A549 (cell line): Measurements from ENCODE around the gene ADCY2. TPM values are rescaled to one million over a fixed set of nuclear protein-coding genes. Genes with fewer than 3 reads are reported as not detected.

Experiments
- ATAC-seq, 2 experiments: fragments of 200-7000 bp in 1 of 2; fragments of >200 bp in 1 of 2; cut with Nextera tagmentation in 1 of 2; cut with Tn5 transposase in 1 of 2; 3 replicates each; pipeline versions ENCODE4 v1.8.0 to v1.9.1; 2018 to 2020; ENCODE audit warnings: mild to moderate bottlenecking in 1 of 2, moderate library complexity in 1 of 2
- CTCF ChIA-PET: fragments of 300-600 bp; sonication (Branson Sonifier 250); formaldehyde crosslinking; extraction: SDS; loops from one replicate; lab custom pipeline; 2021; ENCODE audit warnings: antibody characterized with exemption, inconsistent platforms; lab: Yijun Ruan, JAX
- POLR2A ChIA-PET: fragments of 350-600 bp; formaldehyde crosslinking; extraction: SDS; loops from one replicate; lab custom pipeline; 2021; ENCODE audit warnings: antibody characterized with exemption, inconsistent platforms; lab: Yijun Ruan, JAX
- DNase-seq, 2 experiments: peaks; one replicate each; pipeline versions ENCODE4 v3.0.0 to v3.0.0-alpha.2; 2011 to 2016; ENCODE audit warnings: low read depth in 1 of 2, low spot score in 1 of 2
- FAIRE-seq: peaks from 2 replicates; lab custom pipeline; 2011; peaks lifted over from hg19 to GRCh38; lab: Jason Lieb, UNC
- H3K27ac ChIP-seq, 2 experiments: fragments of >200 bp; sonication (Bioruptor Twin); formaldehyde crosslinking; 3 replicates each; pipeline ENCODE4 v1.5.1; 2016 to 2017
- H3K4me1 ChIP-seq: fragments of >200 bp; sonication (Bioruptor Twin); formaldehyde crosslinking; 3 replicates; pipeline ENCODE4 v1.6.1; 2016
- H3K4me2 ChIP-seq: fragments of >200 bp; sonication (Bioruptor Twin); formaldehyde crosslinking; 3 replicates; pipeline ENCODE4 v1.6.1; 2016
- H3K4me3 ChIP-seq: fragments of >200 bp; sonication (Bioruptor Twin); formaldehyde crosslinking; 3 replicates; pipeline ENCODE4 v1.5.1; 2016
- H3K9me3 ChIP-seq: fragments of >200 bp; sonication (Bioruptor Twin); formaldehyde crosslinking; 3 replicates; pipeline ENCODE4 v1.6.1; 2016
- BHLHE40 ChIP-seq: IDR thresholded peaks from 2 replicates; pipeline ENCODE4 v1.6.1; 2012; ENCODE audit warnings: low read depth, low read length, inconsistent platforms
- CEBPB ChIP-seq, 2 experiments: fragments of >200 bp in 1 of 2; sonication (Bioruptor Twin) in 1 of 2; formaldehyde crosslinking in 1 of 2; IDR thresholded peaks; 2 replicates each; pipeline ENCODE4 v1.6.1; 2012 to 2016
- EHF ChIP-seq: fragments of 250-450 bp; sonication (Bioruptor Pico); IDR thresholded peaks from 2 replicates; pipeline ENCODE4 v1.5.0; 2020; ENCODE audit warnings: mild to moderate bottlenecking
- EP300 ChIP-seq, 2 experiments: fragments of >200 bp; sonication (Bioruptor Twin); formaldehyde crosslinking; IDR thresholded peaks; 2 replicates in 1 of 2; 3 replicates in 1 of 2; pipeline ENCODE4 v1.6.1; 2016 to 2017
- HOXB13 ChIP-seq: fragments of 250-450 bp; sonication (Bioruptor Pico); IDR thresholded peaks from 2 replicates; pipeline ENCODE4 v1.5.0; 2020; ENCODE audit warnings: low read depth, mild to moderate bottlenecking, moderate library complexity
- JUN ChIP-seq, 2 experiments: fragments of >200 bp; sonication (Bioruptor Twin); formaldehyde crosslinking; IDR thresholded peaks; 2 replicates in 1 of 2; 3 replicates in 1 of 2; pipeline ENCODE4 v1.6.1; 2016 to 2017
- KDM1A ChIP-seq: fragments of 200-600 bp; sonication (generic); IDR thresholded peaks from 2 replicates; pipeline ENCODE4 v1.6.1; 2016; ENCODE audit warnings: low read depth, mild to moderate bottlenecking
- MAFK ChIP-seq: fragments of 450-650 bp; IDR thresholded peaks from 2 replicates; pipeline ENCODE4 v1.6.1; 2014; ENCODE audit not compliant: partially characterized antibody
- MYC ChIP-seq: IDR thresholded peaks from 2 replicates; pipeline ENCODE4 v1.6.1; 2012; ENCODE audit warnings: mild to moderate bottlenecking, inconsistent platforms, low read length, improper control_type of control experiment, borderline replicate concordance
- NFE2L2 ChIP-seq: fragments of 150-350 bp; conservative IDR thresholded peaks from 2 replicates; pipeline ENCODE4 v1.6.1; 2014; ENCODE audit warnings: low read length
- NPAS2 ChIP-seq: fragments of 250-450 bp; sonication (Bioruptor Pico); IDR thresholded peaks from 2 replicates; pipeline ENCODE4 v1.8.0; 2022; ENCODE audit warnings: mild to moderate bottlenecking, moderate library complexity, borderline replicate concordance
- NR3C1 ChIP-seq: fragments of >200 bp; sonication (Bioruptor Twin); formaldehyde crosslinking; IDR thresholded peaks from 3 replicates; pipeline ENCODE4 v1.6.1; 2017
- PHF8 ChIP-seq: fragments of 200-600 bp; sonication (generic); IDR thresholded peaks from 2 replicates; pipeline ENCODE4 v1.6.1; 2016; ENCODE audit warnings: low read depth, mild to moderate bottlenecking, antibody characterized with exemption, moderate library complexity, borderline replicate concordance
- RAD21 ChIP-seq, 2 experiments: fragments of >200 bp in 1 of 2; sonication (Bioruptor Twin) in 1 of 2; formaldehyde crosslinking in 1 of 2; IDR thresholded peaks in 1 of 2; conservative IDR thresholded peaks in 1 of 2; 2 replicates in 1 of 2; 3 replicates in 1 of 2; pipeline ENCODE4 v1.6.1; 2012 to 2018; ENCODE audit warnings: inconsistent platforms in 1 of 2
- ZFP36 ChIP-seq: fragments of 450-650 bp; IDR thresholded peaks from 2 replicates; pipeline ENCODE4 v1.6.1; 2014; ENCODE audit warnings: borderline replicate concordance; ENCODE audit not compliant: partially characterized antibody
- ZNF302 ChIP-seq: fragments of 250-450 bp; sonication (Bioruptor Pico); IDR thresholded peaks from 2 replicates; pipeline ENCODE4 v1.9.0; 2021; ENCODE audit warnings: inconsistent platforms, mild to moderate bottlenecking, moderate library complexity
- WGBS: methylation state at CpG from one replicate; pipeline ENCODE4 v1.1.6; 2017; ENCODE audit errors: missing lambda C conversion rate; 5-methylcytosine and 5-hydroxymethylcytosine counted together
- polyA plus RNA-seq, 4 experiments: library from polyadenylated mRNA; depleted of rRNA in 3 of 4; stranded (reverse); fragments of >200 nt; fragmentation: RNase III in 1 of 4; extraction: RNeasy Plus Mini Kit Qiagen cat#74134 plus additional on column Dnase treatment in 1 of 4; gene quantifications; 2 replicates in 3 of 4; 3 replicates in 1 of 4; pipeline ENCODE4 v1.2.3, GENCODE V29; 2011 to 2017
- TF ChIP-seq, protein P1 (sequence below): fragments of 450-650 bp; IDR thresholded peaks from 2 replicates; pipeline ENCODE4 v1.6.1; 2014; ENCODE audit warnings: antibody characterized with exemption
- TF ChIP-seq, protein P2 (sequence below): fragments of >200 bp; sonication (Bioruptor Twin); formaldehyde crosslinking; IDR thresholded peaks from 2 replicates; pipeline ENCODE4 v1.6.1; 2016
- TF ChIP-seq, protein P3 (sequence below): fragments of 150-350 bp; IDR thresholded peaks from 2 replicates; pipeline ENCODE4 v1.6.1; 2014; ENCODE audit warnings: low read depth, mild to moderate bottlenecking, low read length
- TF ChIP-seq, protein P4 (sequence below): fragments of 250-450 bp; sonication (Bioruptor Pico); IDR thresholded peaks from 2 replicates; pipeline ENCODE4 v1.5.0; 2020; ENCODE audit warnings: low read depth, mild to moderate bottlenecking, moderate library complexity
- TF ChIP-seq, protein P5 (sequence below): IDR thresholded peaks from 2 replicates; pipeline ENCODE4 v1.6.1; 2012; ENCODE audit warnings: low read depth, borderline replicate concordance
- TF ChIP-seq, protein P6 (sequence below): fragments of 200-600 bp; sonication (generic); IDR thresholded peaks from 2 replicates; pipeline ENCODE4 v1.6.1; 2016; ENCODE audit warnings: antibody characterized with exemption, mild to moderate bottlenecking, moderate library complexity

Gene ADCY2
- polyA plus RNA-seq, 2 of the 4 experiments (the other 2 are of a cell fraction), result not detected

DNA sequence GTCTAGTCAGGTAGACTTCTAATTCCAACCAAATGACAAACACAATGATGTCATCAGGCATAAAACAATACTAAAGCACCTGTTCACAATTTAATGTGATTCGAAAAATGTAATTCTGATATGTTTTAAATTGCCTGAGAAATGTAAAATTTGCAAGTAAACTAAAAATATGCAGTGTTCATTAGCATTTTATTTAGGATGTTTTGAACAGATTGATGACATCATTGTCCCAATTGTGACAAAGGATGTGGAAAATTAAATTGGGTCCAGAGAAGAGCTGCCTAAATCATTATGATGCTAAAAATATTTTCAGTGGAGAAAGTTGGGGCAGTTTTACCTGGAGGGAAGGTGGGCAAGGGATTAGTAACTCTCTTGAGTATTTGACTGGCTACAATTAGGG lies 368.5 kb downstream of the ADCY2 start:
- WGBS, result 2% methylated on average over 1 of the region's 1 CpG
- POLR2A ChIA-PET, result no interaction called here
- CTCF ChIA-PET, result interaction anchor here (2.0 kb wide), 1 partner anchor 9 kb away, joined by 7 read pairs; no protein-coding TSS in a partner anchor
- no peak for TF ChIP-seq KDM1A
- TF ChIP-seq, protein P1, sequence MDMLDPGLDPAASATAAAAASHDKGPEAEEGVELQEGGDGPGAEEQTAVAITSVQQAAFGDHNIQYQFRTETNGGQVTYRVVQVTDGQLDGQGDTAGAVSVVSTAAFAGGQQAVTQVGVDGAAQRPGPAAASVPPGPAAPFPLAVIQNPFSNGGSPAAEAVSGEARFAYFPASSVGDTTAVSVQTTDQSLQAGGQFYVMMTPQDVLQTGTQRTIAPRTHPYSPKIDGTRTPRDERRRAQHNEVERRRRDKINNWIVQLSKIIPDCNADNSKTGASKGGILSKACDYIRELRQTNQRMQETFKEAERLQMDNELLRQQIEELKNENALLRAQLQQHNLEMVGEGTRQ, result no peak
- no peak for TF ChIP-seq ZNF302 (CRISPR knock-in tag)
- TF ChIP-seq NR3C1, result no peak
- no peak for TF ChIP-seq MAFK
- no peak for TF ChIP-seq BHLHE40
- TF ChIP-seq CEBPB (IDR thresholded peaks at IDR 0.05), result no peak
- no peak for TF ChIP-seq NPAS2 (CRISPR knock-in tag)
- no peak for TF ChIP-seq RAD21 (conservative IDR thresholded peaks at IDR 0.05 in 1 of 2, IDR thresholded peaks at IDR 0.05 in 1 of 2)
- TF ChIP-seq, protein P2, sequence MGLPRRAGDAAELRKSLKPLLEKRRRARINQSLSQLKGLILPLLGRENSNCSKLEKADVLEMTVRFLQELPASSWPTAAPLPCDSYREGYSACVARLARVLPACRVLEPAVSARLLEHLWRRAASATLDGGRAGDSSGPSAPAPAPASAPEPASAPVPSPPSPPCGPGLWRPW, result no peak
- TF ChIP-seq JUN (IDR thresholded peaks at IDR 0.05), result no peak
- no peak for TF ChIP-seq HOXB13
- TF ChIP-seq PHF8, result no peak
- TF ChIP-seq EP300 (IDR thresholded peaks at IDR 0.05), result no peak
- TF ChIP-seq, protein P3, sequence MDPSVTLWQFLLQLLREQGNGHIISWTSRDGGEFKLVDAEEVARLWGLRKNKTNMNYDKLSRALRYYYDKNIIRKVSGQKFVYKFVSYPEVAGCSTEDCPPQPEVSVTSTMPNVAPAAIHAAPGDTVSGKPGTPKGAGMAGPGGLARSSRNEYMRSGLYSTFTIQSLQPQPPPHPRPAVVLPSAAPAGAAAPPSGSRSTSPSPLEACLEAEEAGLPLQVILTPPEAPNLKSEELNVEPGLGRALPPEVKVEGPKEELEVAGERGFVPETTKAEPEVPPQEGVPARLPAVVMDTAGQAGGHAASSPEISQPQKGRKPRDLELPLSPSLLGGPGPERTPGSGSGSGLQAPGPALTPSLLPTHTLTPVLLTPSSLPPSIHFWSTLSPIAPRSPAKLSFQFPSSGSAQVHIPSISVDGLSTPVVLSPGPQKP, result no peak
- TF ChIP-seq MYC, result no peak
- no peak for TF ChIP-seq NFE2L2
- TF ChIP-seq, protein P4, sequence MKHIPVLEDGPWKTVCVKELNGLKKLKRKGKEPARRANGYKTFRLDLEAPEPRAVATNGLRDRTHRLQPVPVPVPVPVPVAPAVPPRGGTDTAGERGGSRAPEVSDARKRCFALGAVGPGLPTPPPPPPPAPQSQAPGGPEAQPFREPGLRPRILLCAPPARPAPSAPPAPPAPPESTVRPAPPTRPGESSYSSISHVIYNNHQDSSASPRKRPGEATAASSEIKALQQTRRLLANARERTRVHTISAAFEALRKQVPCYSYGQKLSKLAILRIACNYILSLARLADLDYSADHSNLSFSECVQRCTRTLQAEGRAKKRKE (CRISPR knock-in tag), result no peak
- TF ChIP-seq ZFP36, result no peak
- ATAC-seq (no peak), DNase-seq (no peak), FAIRE-seq (no peak)
- no peak overlapping the region for H3K4me2 ChIP-seq
- H3K4me3 ChIP-seq, result no peak overlapping the region
- no peak overlapping the region for H3K27ac ChIP-seq
- H3K9me3 ChIP-seq, result no peaks in the 10 kb centered on the region
- no peaks in the 10 kb centered on the region for H3K4me1 ChIP-seq

DNA sequence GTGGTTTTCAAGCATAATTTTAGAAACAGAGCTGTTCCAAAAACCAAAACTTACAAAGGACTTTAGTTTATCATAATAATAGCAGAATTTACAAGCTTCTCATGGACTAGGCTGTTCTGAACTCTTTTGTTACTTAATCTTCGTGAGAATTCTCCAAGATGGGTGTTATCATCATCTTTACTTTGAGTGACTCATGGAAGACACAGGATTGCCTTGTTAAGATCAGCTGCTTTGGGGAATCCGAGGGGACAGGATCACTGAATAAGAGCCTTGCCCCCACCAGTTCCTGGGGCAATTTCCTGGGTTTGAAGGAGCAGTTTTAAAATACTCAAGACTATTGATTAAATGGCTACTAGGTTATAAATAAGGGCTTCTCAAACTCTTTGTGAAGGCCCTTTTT lies 374.5 kb downstream of the ADCY2 start:
- Histone ChIP-seq H3K4me3 (no peak overlapping the region), H3K27ac (no peak overlapping the region), H3K9me3 (no peaks in the 10 kb centered on the region), H3K4me1 (no peaks in the 10 kb centered on the region), H3K4me2 (no peak overlapping the region)
- ATAC-seq (no peak), FAIRE-seq (no peak), DNase-seq (no peak)
- ChIA-PET POLR2A (no interaction called here), CTCF (interaction anchor here (0.7 to 1.7 kb wide), 3 partner anchors 8 to 24 kb away, joined by 3 to 6 read pairs (median 3); no protein-coding TSS in a partner anchor)
- 4% methylated on average over 2 of the region's 2 CpGs for WGBS
- TF ChIP-seq JUN (IDR thresholded peaks at IDR 0.05) (no peak), EHF (CRISPR knock-in tag) (no peak), CEBPB (IDR thresholded peaks at IDR 0.05) (no peak)
- TF ChIP-seq, protein P5, sequence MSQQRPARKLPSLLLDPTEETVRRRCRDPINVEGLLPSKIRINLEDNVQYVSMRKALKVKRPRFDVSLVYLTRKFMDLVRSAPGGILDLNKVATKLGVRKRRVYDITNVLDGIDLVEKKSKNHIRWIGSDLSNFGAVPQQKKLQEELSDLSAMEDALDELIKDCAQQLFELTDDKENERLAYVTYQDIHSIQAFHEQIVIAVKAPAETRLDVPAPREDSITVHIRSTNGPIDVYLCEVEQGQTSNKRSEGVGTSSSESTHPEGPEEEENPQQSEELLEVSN, result no peak
- TF ChIP-seq, protein P6, sequence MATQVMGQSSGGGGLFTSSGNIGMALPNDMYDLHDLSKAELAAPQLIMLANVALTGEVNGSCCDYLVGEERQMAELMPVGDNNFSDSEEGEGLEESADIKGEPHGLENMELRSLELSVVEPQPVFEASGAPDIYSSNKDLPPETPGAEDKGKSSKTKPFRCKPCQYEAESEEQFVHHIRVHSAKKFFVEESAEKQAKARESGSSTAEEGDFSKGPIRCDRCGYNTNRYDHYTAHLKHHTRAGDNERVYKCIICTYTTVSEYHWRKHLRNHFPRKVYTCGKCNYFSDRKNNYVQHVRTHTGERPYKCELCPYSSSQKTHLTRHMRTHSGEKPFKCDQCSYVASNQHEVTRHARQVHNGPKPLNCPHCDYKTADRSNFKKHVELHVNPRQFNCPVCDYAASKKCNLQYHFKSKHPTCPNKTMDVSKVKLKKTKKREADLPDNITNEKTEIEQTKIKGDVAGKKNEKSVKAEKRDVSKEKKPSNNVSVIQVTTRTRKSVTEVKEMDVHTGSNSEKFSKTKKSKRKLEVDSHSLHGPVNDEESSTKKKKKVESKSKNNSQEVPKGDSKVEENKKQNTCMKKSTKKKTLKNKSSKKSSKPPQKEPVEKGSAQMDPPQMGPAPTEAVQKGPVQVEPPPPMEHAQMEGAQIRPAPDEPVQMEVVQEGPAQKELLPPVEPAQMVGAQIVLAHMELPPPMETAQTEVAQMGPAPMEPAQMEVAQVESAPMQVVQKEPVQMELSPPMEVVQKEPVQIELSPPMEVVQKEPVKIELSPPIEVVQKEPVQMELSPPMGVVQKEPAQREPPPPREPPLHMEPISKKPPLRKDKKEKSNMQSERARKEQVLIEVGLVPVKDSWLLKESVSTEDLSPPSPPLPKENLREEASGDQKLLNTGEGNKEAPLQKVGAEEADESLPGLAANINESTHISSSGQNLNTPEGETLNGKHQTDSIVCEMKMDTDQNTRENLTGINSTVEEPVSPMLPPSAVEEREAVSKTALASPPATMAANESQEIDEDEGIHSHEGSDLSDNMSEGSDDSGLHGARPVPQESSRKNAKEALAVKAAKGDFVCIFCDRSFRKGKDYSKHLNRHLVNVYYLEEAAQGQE, result no peak
- TF ChIP-seq, all 56 proteins: peak for 0
